ENCODE results near the gene SYNE4. TPM values are rescaled to one million over a fixed set of nuclear protein-coding genes. Genes with fewer than 3 reads are reported as not detected.
"Not testable (repeated sequence)": the region's sequence is repeated elsewhere in the genome, so short reads cannot be mapped to it uniquely, and the experiment has no call there.

The SYNE4 gene
- total RNA-seq, 1 donor, result under 0.01 TPM

GRCh38 chr19:35986111-35986510 is 22.5 kb downstream of the SYNE4 start:
- Histone ChIP-seq H2AFZ (ENCODE audit: low read length) (no peak overlapping the region), H3K4me1 (ENCODE audit: insufficient read depth, low read length) (no peaks in the 10 kb centered on the region), H3K27ac (ENCODE audit: low read depth, low read length) (no peak overlapping the region), H3K79me2 (ENCODE audit: insufficient read depth, low read length) (no peaks in the 10 kb centered on the region), H3K36me3 (ENCODE audit: insufficient read depth, low read length) (no peaks in the 10 kb centered on the region), H3K9me3 (ENCODE audit: low read depth, low read length) (peaks cover 2% of the 10 kb centered on the region), H3K27me3 (ENCODE audit: insufficient read depth, low read length) (peaks cover 22% of the 10 kb centered on the region), H3K4me2 (ENCODE audit: insufficient read depth, low read length) (no peak overlapping the region), H4K20me1 (ENCODE audit: insufficient read depth, low read length) (no peaks in the 10 kb centered on the region), H3K4me3 (ENCODE audit: insufficient read depth, low read length) (no peak overlapping the region)
- TF ChIP-seq CTCF (IDR thresholded peaks at IDR 0.05; ENCODE audit: extremely low read depth, low read depth, low read length), result no peak
- DNase-seq (ENCODE audit: insufficient read length, low spot score, missing footprints), result no peak

GRCh38 chr19:35983177-35983576 is 25.4 kb downstream of the SYNE4 start:
- peaks cover 15% of the 10 kb centered on the region for H3K27me3 ChIP-seq (ENCODE audit: insufficient read depth, low read length)
- no peaks in the 10 kb centered on the region for H3K4me1 ChIP-seq (ENCODE audit: insufficient read depth, low read length)
- no peaks in the 10 kb centered on the region for H3K79me2 ChIP-seq (ENCODE audit: insufficient read depth, low read length)
- no peak overlapping the region for H2AFZ ChIP-seq (ENCODE audit: low read length)
- no peak for TF ChIP-seq CTCF (IDR thresholded peaks at IDR 0.05; ENCODE audit: extremely low read depth, low read depth, low read length)
- H3K27ac ChIP-seq (ENCODE audit: low read depth, low read length), result no peak overlapping the region
- H3K4me3 ChIP-seq (ENCODE audit: insufficient read depth, low read length), result no peak overlapping the region
- no peak overlapping the region for H3K4me2 ChIP-seq (ENCODE audit: insufficient read depth, low read length)
- no peaks in the 10 kb centered on the region for H3K9me3 ChIP-seq (ENCODE audit: low read depth, low read length)
- DNase-seq (ENCODE audit: insufficient read length, low spot score, missing footprints), result no peak
- H3K36me3 ChIP-seq (ENCODE audit: insufficient read depth, low read length), result no peaks in the 10 kb centered on the region
- no peaks in the 10 kb centered on the region for H4K20me1 ChIP-seq (ENCODE audit: insufficient read depth, low read length)

- H3K4me3 ChIP-seq (ENCODE audit: insufficient read depth, low read length); H3K79me2 ChIP-seq (ENCODE audit: insufficient read depth, low read length); H3K4me2 ChIP-seq (ENCODE audit: insufficient read depth, low read length); H3K36me3 ChIP-seq (ENCODE audit: insufficient read depth, low read length); H3K9me3 ChIP-seq (ENCODE audit: low read depth, low read length); H2AFZ ChIP-seq (ENCODE audit: low read length); DNase-seq (ENCODE audit: insufficient read length, low spot score, missing footprints); H3K27me3 ChIP-seq (ENCODE audit: insufficient read depth, low read length); H3K4me1 ChIP-seq (ENCODE audit: insufficient read depth, low read length); H3K27ac ChIP-seq (ENCODE audit: low read depth, low read length); H4K20me1 ChIP-seq (ENCODE audit: insufficient read depth, low read length): not testable (repeated sequence)
Observed at GRCh38 chr19:35980997-35981396, 27.6 kb downstream of the SYNE4 start.

- Histone ChIP-seq H3K36me3 (ENCODE audit: insufficient read depth, low read length) (no peaks in the 10 kb centered on the region), H3K27ac (ENCODE audit: low read depth, low read length) (no peak overlapping the region), H3K4me1 (ENCODE audit: insufficient read depth, low read length) (no peaks in the 10 kb centered on the region), H2AFZ (ENCODE audit: low read length) (no peak overlapping the region), H4K20me1 (ENCODE audit: insufficient read depth, low read length) (no peaks in the 10 kb centered on the region), H3K9me3 (ENCODE audit: low read depth, low read length) (no peaks in the 10 kb centered on the region), H3K27me3 (ENCODE audit: insufficient read depth, low read length) (no peaks in the 10 kb centered on the region), H3K79me2 (ENCODE audit: insufficient read depth, low read length) (no peaks in the 10 kb centered on the region), H3K4me2 (ENCODE audit: insufficient read depth, low read length) (no peak overlapping the region), H3K4me3 (ENCODE audit: insufficient read depth, low read length) (no peak overlapping the region)
- DNase-seq (ENCODE audit: insufficient read length, low spot score, missing footprints), result no peak
- TF ChIP-seq CTCF (IDR thresholded peaks at IDR 0.05; ENCODE audit: extremely low read depth, low read depth, low read length), result no peak
Observed at GRCh38 chr19:35978832-35979365, 29.7 kb downstream of the SYNE4 start.
